Panc1 (cell line): ENCODE data around the gene TMEM192.

ENCODE experiments used
- CTCF ChIP-seq: fragments of 450-650 bp; IDR thresholded peaks from 2 replicates; pipeline ENCODE4 v1.5.1; 2017; ENCODE audit warnings: mild to moderate bottlenecking
- POLR2AphosphoS5 ChIP-seq: IDR thresholded peaks from 2 replicates; pipeline ENCODE4 v1.6.1; 2012; ENCODE audit warnings: mild to moderate bottlenecking, low read depth, low read length, moderate library complexity
- REST ChIP-seq, 2 experiments: IDR thresholded peaks; 2 replicates each; pipeline ENCODE4 v1.6.1; 2011 to 2012; ENCODE audit warnings: low read depth in 2 of 2, control low read depth in 1 of 2, low read length in 1 of 2, mild to moderate bottlenecking in 1 of 2, moderate library complexity in 1 of 2; ENCODE audit not compliant: insufficient read depth in 1 of 2
- TCF7L2 ChIP-seq: IDR thresholded peaks from 2 replicates; pipeline ENCODE4 v1.6.1; 2011; ENCODE audit warnings: mild to moderate bottlenecking, low read depth, low read length, inconsistent platforms

- TF ChIP-seq CTCF (no peak), POLR2AphosphoS5 (no peak), TCF7L2 (no peak), REST (IDR thresholded peaks at IDR 0.05; ENCODE audit: insufficient read depth in 1 of 2, low read depth in 2 of 2, low read length in 1 of 2) (no peak)
Measured at GRCh38 chr4:165052627-165053026, 60.0 kb downstream of the TMEM192 start.
